Measurements from ENCODE around the gene ATXN3L.

Gene ATXN3L

GRCh38 chrX:13319953-13320352 is at the start of gene ATXN3L:
TSS of gene ATXN3L (minus strand) at chrX:13320053. CDS start at chrX:13319934, 119 bp downstream.
- no peak for DNase-seq

GRCh38 chrX:13369256-13370030 is 49.6 kb upstream of the ATXN3L start:
- DNase-seq, result no peak

- DNase-seq, result no peak
Observed at GRCh38 chrX:13367950-13368349, 48.1 kb upstream of the ATXN3L start.

- DNase-seq, result no peak
Observed at GRCh38 chrX:13366698-13367097, 46.8 kb upstream of the ATXN3L start.

GRCh38 chrX:13365161-13365560 is 45.3 kb upstream of the ATXN3L start:
- DNase-seq, result no peak

GRCh38 chrX:13364230-13364857 is 44.5 kb upstream of the ATXN3L start:
- no peak for DNase-seq

GRCh38 chrX:13360146-13360545 is 40.3 kb upstream of the ATXN3L start:
- DNase-seq, result no peak

- no peak for DNase-seq
Observed at GRCh38 chrX:13357925-13358324, 38.1 kb upstream of the ATXN3L start.

- DNase-seq, result no peak
Observed at GRCh38 chrX:13346646-13347045, 26.8 kb upstream of the ATXN3L start.

- no peak for DNase-seq
Observed at GRCh38 chrX:13345438-13345837, 25.6 kb upstream of the ATXN3L start.

GRCh38 chrX:13345037-13345436 is 25.2 kb upstream of the ATXN3L start:
- no peak for DNase-seq

- no peak for DNase-seq
Observed at GRCh38 chrX:13341491-13342101, 21.7 kb upstream of the ATXN3L start.

GRCh38 chrX:13340182-13340791 is 20.4 kb upstream of the ATXN3L start:
- DNase-seq, result no peak

GRCh38 chrX:13339607-13340006 is 19.8 kb upstream of the ATXN3L start:
- no peak for DNase-seq

- DNase-seq, result no peak
Observed at GRCh38 chrX:13338996-13339515, 19.2 kb upstream of the ATXN3L start.

- no peak for DNase-seq
Observed at GRCh38 chrX:13334491-13334890, 14.6 kb upstream of the ATXN3L start.

- no peak for DNase-seq
Observed at GRCh38 chrX:13330446-13330845, 10.6 kb upstream of the ATXN3L start.

- no peak for DNase-seq
Observed at GRCh38 chrX:13327666-13328065, 7.8 kb upstream of the ATXN3L start.

GRCh38 chrX:13323241-13323640 is 3.4 kb upstream of the ATXN3L start:
- DNase-seq, result no peak

GRCh38 chrX:13317366-13317765 is 2.5 kb downstream of the ATXN3L start:
- DNase-seq, result no peak

- DNase-seq, result no peak
Observed at GRCh38 chrX:13311560-13311959, 8.3 kb downstream of the ATXN3L start.

- DNase-seq, result no peak
Observed at GRCh38 chrX:13309631-13310030, 10.2 kb downstream of the ATXN3L start.

GRCh38 chrX:13307041-13307440 is 12.8 kb downstream of the ATXN3L start:
- DNase-seq, result no peak

Data from stimulated activated CD4-positive, alpha-beta T cell treated with anti-CD3 and anti-CD28 coated beads, Interleukin-2, amount 100 ng/mL, for 24 hours (primary cell).